Measurements from ENCODE around the gene ABHD16B. TPM values are rescaled to one million over a fixed set of nuclear protein-coding genes. Genes with fewer than 3 reads are reported as not detected.

Gene ABHD16B
- total RNA-seq, 3 donors from 2014 or later = not detected

- H3K4me1 ChIP-seq (ENCODE audit: low read depth) = peaks cover 21% of the 10 kb centered on the region
- ATAC-seq = no peak
- no peaks in the 10 kb centered on the region for H3K9me3 ChIP-seq
- TF ChIP-seq, protein P1, sequence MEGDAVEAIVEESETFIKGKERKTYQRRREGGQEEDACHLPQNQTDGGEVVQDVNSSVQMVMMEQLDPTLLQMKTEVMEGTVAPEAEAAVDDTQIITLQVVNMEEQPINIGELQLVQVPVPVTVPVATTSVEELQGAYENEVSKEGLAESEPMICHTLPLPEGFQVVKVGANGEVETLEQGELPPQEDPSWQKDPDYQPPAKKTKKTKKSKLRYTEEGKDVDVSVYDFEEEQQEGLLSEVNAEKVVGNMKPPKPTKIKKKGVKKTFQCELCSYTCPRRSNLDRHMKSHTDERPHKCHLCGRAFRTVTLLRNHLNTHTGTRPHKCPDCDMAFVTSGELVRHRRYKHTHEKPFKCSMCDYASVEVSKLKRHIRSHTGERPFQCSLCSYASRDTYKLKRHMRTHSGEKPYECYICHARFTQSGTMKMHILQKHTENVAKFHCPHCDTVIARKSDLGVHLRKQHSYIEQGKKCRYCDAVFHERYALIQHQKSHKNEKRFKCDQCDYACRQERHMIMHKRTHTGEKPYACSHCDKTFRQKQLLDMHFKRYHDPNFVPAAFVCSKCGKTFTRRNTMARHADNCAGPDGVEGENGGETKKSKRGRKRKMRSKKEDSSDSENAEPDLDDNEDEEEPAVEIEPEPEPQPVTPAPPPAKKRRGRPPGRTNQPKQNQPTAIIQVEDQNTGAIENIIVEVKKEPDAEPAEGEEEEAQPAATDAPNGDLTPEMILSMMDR (IDR thresholded peaks at IDR 0.05) = no peak
- intact Hi-C loops (cut with DNase I, micrococcal nuclease) = no loop called here
- no peak for DNase-seq
- H3K4me3 ChIP-seq = no peak overlapping the region
- H3K36me3 ChIP-seq (ENCODE audit: low read depth) = peaks cover 5% of the 10 kb centered on the region
Measured at GRCh38 chr20:63892402-63892801, 31.1 kb downstream of the ABHD16B start.

GRCh38 chr20:63893999-63894357 lies 32.7 kb downstream of the ABHD16B start:
- Histone ChIP-seq H3K36me3 (ENCODE audit: low read depth) (peaks cover 5% of the 10 kb centered on the region), H3K4me1 (ENCODE audit: low read depth) (peaks cover 31% of the 10 kb centered on the region), H3K9me3 (no peaks in the 10 kb centered on the region), H3K4me3 (no peak overlapping the region)
- DNase-seq (no peak), ATAC-seq (no peak)
- intact Hi-C loops (cut with DNase I, micrococcal nuclease) = no loop called here
- TF ChIP-seq, protein P1 (IDR thresholded peaks at IDR 0.05) = no peak

DNA sequence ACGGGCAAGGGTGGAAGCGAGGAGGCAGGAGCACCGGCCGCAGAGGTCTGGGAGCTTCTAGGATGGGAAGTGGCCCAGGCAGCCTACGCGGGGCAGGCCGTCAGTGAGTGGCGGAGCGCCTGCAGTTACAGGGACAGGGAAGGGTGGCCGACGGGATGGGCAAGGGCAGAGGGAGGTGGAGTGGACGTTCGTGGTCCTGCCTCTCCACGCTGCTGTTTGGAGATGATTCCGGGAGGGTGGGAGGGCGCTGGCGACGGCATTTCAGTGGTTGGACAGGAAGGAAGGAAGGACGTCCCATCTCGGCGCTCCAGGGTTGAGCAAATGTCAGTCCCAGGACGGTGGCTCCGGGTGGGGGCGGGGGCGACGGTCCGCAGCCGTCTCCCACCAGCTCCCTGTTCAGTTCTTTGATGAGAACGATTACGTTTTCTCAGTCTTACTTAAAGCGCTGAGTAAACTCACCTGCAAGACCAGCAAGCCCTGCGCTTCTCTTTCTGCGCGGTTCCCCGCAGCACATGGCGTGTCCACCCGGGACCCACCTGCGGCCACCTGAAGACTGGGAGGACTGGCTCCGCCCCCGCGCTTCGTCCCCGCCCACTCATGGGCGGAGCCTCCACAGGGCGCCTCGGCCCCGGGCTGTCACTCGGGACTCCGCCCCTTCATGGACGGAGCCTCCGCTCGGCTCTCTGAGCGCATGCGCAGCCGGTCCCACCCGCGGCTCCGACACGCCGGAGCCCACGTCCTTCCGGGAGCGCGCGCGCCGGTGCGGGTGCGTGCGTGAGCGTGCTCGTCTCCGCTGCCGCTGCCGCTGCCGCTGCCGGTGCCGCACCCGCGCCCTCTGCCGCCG lies 33.3 kb downstream of the ABHD16B start, which contains the start of gene DNAJC5:
DNAJC5 (plus strand) TSS at position 769 of the 844 bp plus-strand sequence. CDS start 33,220 bp downstream, outside the sequence.
- H3K36me3 ChIP-seq (ENCODE audit: low read depth) = peaks cover 5% of the 10 kb centered on the region
- peak within 1 kb of the TSS; percentile 40 for H3K4me3 ChIP-seq
- TF ChIP-seq, protein P1 (IDR thresholded peaks at IDR 0.05) = no peak
- H3K4me1 ChIP-seq (ENCODE audit: low read depth) = peaks cover 31% of the 10 kb centered on the region
- ATAC-seq (peak; percentile 93), DNase-seq (peak; percentile 96 to 98 (median 97))
- H3K9me3 ChIP-seq = no peaks in the 10 kb centered on the region
- intact Hi-C loops (cut with DNase I, micrococcal nuclease) = no loop called here

GRCh38 chr20:63895202-63895951 lies 34.1 kb downstream of the ABHD16B start:
- TF ChIP-seq, protein P1 (IDR thresholded peaks at IDR 0.05) = no peak
- intact Hi-C loops (cut with DNase I, micrococcal nuclease) = no loop called here
- H3K36me3 ChIP-seq (ENCODE audit: low read depth) = peaks cover 5% of the 10 kb centered on the region
- DNase-seq (peak in 1 of 3 donors; percentile 57), ATAC-seq (no peak)
- H3K9me3 ChIP-seq = no peaks in the 10 kb centered on the region
- H3K4me1 ChIP-seq (ENCODE audit: low read depth) = peaks cover 31% of the 10 kb centered on the region
- peak overlapping the region; percentile 40 for H3K4me3 ChIP-seq

- peaks cover 2% of the 10 kb centered on the region for H3K36me3 ChIP-seq (ENCODE audit: low read depth)
- DNase-seq = no peak
- H3K4me1 ChIP-seq (ENCODE audit: low read depth) = peaks cover 33% of the 10 kb centered on the region
- intact Hi-C loops (cut with DNase I, micrococcal nuclease) = no loop called here
- no peak for ATAC-seq
- peak overlapping the region; percentile 40 for H3K4me3 ChIP-seq
- TF ChIP-seq, protein P1 (IDR thresholded peaks at IDR 0.05) = no peak
- no peaks in the 10 kb centered on the region for H3K9me3 ChIP-seq
Measured at GRCh38 chr20:63895952-63896263, 34.6 kb downstream of the ABHD16B start.

All from mucosa of descending colon (tissue), 3 donors.